ENCODE measurements around the gene CACNB1.
A peak's percentile ranks its signal among the peaks of the same experiment; 100 is the strongest.

CACNB1 gene

GRCh38 chr17:39197380-39198185 is at the start of gene CACNB1:
Gene CACNB1, minus strand, starts transcription at chr17:39197669. Its CDS starts 174 bp downstream, at chr17:39197495.
- DNase-seq (ENCODE audit: low read depth in 3 of 3), result peak; percentile 43 to 69 (median 54)

GRCh38 chr17:39246274-39246673 is 48.8 kb upstream of the CACNB1 start:
- DNase-seq (ENCODE audit: low read depth in 3 of 3), result no peak

- DNase-seq (ENCODE audit: low read depth in 3 of 3), result peak; percentile 77 to 79 (median 78)
Measured at GRCh38 chr17:39244600-39245570, 47.4 kb upstream of the CACNB1 start.

GRCh38 chr17:39244016-39244599 is 46.6 kb upstream of the CACNB1 start:
- no peak for DNase-seq (ENCODE audit: low read depth in 3 of 3)

- no peak for DNase-seq (ENCODE audit: low read depth in 3 of 3)
Measured at GRCh38 chr17:39243155-39243554, 45.7 kb upstream of the CACNB1 start.

GRCh38 chr17:39240631-39241030 is 43.2 kb upstream of the CACNB1 start:
- no peak for DNase-seq (ENCODE audit: low read depth in 3 of 3)

GRCh38 chr17:39239640-39240314 is 42.3 kb upstream of the CACNB1 start:
- DNase-seq (ENCODE audit: low read depth in 3 of 3), result peak; percentile 48 to 67 (median 52)

GRCh38 chr17:39238311-39238972 is 41.0 kb upstream of the CACNB1 start:
- peak; percentile 32 to 61 (median 40) for DNase-seq (ENCODE audit: low read depth in 3 of 3)

GRCh38 chr17:39237586-39237985 is 40.1 kb upstream of the CACNB1 start:
- no peak for DNase-seq (ENCODE audit: low read depth in 3 of 3)

GRCh38 chr17:39236981-39237441 is 39.5 kb upstream of the CACNB1 start:
- no peak for DNase-seq (ENCODE audit: low read depth in 3 of 3)

GRCh38 chr17:39236450-39236927 is 39.0 kb upstream of the CACNB1 start:
- DNase-seq (ENCODE audit: low read depth in 3 of 3), result no peak

GRCh38 chr17:39235555-39236449 is 38.3 kb upstream of the CACNB1 start:
- peak; percentile 33 to 56 (median 44) for DNase-seq (ENCODE audit: low read depth in 3 of 3)

GRCh38 chr17:39231591-39232551 is 34.4 kb upstream of the CACNB1 start:
- peak in 1 of 3 donors; percentile 15 for DNase-seq (ENCODE audit: low read depth in 3 of 3)

- no peak for DNase-seq (ENCODE audit: low read depth in 3 of 3)
Measured at GRCh38 chr17:39231091-39231561, 33.7 kb upstream of the CACNB1 start.

- no peak for DNase-seq (ENCODE audit: low read depth in 3 of 3)
Measured at GRCh38 chr17:39230361-39230760, 32.9 kb upstream of the CACNB1 start.

- DNase-seq (ENCODE audit: low read depth in 3 of 3), result no peak
Measured at GRCh38 chr17:39229274-39229913, 31.9 kb upstream of the CACNB1 start.

GRCh38 chr17:39227364-39227919 is 30.0 kb upstream of the CACNB1 start:
- DNase-seq (ENCODE audit: low read depth in 3 of 3), result no peak
